Suprapubic skin (tissue), 3 donors: ENCODE results near the gene DDX1.

Experiments
- CTCF ChIP-seq, 2 donors: fragments of 200-600 bp in 1 of 2; fragments of 450-650 bp in 1 of 2; sonication (generic) in 1 of 2; IDR thresholded peaks; one replicate each; pipeline ENCODE4 v1.5.1; 2016 to 2019; ENCODE audit warnings: antibody characterized with exemption in 2 of 2, mild to moderate bottlenecking in 1 of 2, moderate library complexity in 1 of 2
- EP300 ChIP-seq: sonication (generic); formaldehyde crosslinking; IDR thresholded peaks from one replicate; pipeline ENCODE4 v1.6.1; 2017; ENCODE audit warnings: antibody characterized with exemption
- POLR2A ChIP-seq, 2 donors: fragments of 450-650 bp; IDR thresholded peaks; one replicate each; pipeline ENCODE4 v1.6.1; 2017; ENCODE audit warnings: antibody characterized with exemption in 2 of 2, mild to moderate bottlenecking in 2 of 2, moderate library complexity in 2 of 2

- TF ChIP-seq POLR2A (IDR thresholded peaks at IDR 0.05) (no peak), CTCF (IDR thresholded peaks at IDR 0.05) (no peak), EP300 (no peak)
Observed at GRCh38 chr2:15543541-15543940, 48.1 kb upstream of the DDX1 start.
